Suppressor macrophage treated with lipopolysaccharide for 4 hours (primary cell): ENCODE data around the gene CACNA2D1.
"Not testable (repeated sequence)": the region's sequence is repeated elsewhere in the genome, so short reads cannot be mapped to it uniquely, and the experiment has no call there.

Experiments
- DNase-seq: peaks from one replicate; pipeline ENCODE4 v3.0.0-alpha.2; 2020

CACNA2D1 gene

DNA sequence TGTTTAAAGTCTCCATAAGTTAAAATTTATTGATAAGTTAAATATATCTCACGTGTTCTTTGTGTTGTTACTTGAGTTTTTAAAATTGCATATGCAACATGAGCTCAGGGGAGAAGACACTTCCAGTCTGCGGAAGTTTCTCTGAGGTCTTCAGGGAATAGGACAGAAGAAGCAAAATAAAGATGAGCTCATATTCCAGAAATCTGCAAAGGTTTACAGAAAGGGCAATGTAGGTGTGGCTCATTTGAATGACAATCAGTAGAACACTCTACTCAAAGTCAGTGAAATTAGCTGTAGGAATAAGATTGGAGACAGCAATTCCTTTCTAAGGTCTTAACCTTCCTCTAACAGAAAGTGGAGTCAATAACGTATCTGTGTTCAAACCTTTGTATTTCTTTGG lies 53.7 kb downstream of the CACNA2D1 start:
- no peak for DNase-seq

DNA sequence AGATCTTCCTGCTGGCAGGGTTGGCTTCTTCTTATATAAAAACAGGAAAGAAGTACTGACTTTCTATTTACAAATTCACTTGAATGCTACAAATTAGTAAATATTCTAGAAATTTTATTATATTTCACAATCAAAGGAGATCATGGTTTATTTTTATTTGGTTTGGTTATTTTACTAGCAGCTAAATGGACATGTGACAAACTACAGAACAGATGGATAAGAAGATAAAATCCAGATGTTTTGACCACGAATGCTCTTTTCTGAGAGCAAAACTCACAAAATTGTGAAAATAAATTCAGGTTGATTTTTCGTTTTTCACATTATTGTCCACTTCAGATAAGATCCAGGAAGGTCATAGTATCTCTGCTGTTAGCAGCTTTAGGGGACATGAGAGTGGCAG lies 55.4 kb downstream of the CACNA2D1 start:
- DNase-seq = no peak

- DNase-seq = not testable (repeated sequence)
These were observed 57.0 kb downstream of the CACNA2D1 start for GRCh38 chr7:82386571-82386970.

DNA sequence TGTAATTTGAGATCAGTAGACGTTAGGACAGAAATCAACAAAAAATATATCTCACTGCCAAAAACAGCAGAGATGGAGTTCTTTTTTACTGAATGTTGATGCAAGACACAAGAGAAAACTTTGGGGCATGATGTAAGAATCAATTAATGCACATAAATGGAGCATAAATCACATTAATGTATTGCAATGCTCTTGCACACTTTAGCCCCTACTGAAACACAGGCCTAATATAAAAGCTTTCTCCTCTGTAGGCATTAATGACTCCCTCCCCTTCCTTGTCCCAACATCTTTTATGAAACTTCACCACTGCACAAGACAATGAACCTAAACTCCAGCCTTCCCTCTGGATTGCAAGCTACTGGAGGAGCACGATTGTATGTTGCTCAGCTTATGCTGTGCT lies 58.8 kb downstream of the CACNA2D1 start:
- DNase-seq = no peak

GRCh38 chr7:82384051-82384464 lies 59.5 kb downstream of the CACNA2D1 start:
- DNase-seq = no peak

DNA sequence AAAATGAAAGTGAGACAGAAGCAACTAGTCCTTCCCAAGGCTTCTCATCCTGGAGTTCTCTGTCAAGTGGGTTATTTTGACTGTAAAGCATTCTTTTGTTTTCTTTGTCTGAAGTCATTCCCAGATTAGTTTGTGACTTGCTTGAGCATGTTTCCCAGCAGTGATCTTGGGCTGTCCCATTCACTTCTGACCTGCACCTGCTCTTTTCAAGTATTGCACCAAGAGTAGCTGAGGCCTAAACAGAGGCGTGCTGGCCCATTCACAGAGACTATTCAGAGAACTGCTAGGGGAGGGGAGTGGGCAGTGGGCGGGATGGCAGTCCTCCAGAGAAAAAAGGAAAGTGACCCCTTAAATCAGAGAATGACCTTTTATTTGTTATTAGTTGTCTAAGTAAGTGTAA lies 61.3 kb downstream of the CACNA2D1 start:
- no peak for DNase-seq

DNA sequence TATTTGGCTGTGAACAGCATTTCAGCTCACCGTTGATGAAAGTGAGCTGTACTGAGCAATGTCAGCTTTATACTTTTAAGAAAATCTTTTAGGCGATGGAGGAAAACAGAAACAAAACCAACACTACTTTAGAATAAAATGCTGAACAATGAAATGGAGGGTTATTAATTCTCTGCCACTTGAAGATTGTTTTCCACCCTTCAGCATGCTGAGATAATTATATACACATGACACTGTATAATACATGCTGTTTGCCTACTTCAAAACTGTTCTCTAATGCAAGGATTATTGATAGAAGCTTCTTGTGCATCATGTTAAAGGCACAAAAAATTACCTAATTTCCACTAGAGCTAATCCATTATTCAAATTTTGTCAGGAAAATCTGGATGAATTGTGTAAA lies 66.8 kb downstream of the CACNA2D1 start:
- no peak for DNase-seq

GRCh38 chr7:82375713-82376112 lies 67.9 kb downstream of the CACNA2D1 start:
- no peak for DNase-seq

- no peak for DNase-seq
These were observed 68.4 kb downstream of the CACNA2D1 start for GRCh38 chr7:82375129-82375528.

DNA sequence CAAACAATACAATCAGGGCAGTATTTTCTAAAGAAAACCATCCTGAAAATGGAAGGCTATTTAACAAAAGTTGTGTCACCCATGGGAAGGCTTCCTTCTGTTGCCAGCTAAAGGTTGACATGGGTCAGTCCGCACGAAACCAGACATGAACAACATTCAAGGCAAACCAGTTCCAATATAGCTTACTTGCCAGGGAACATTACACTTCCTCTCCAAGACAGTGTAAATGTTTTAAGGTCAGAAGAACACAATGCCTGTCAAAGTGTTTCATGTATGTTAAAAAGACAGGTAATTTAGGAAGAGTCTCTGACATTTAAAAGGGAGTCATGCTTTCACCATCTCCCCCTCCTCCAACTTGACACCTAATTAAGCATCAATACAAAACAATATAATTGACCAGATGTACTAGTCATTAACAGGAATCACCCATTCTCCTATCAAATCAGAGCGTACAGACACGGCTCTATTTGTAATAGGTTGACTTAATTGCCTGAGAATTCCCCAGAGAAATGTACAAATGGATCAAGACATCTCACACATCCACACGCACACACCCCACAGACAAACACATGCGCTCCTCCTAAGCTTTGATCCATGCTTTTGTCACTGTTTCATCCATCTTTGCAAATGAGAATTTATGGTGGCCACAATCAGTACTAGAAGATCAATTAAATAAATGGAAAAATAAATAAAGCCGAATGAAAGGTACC lies 69.5 kb downstream of the CACNA2D1 start:
- no peak for DNase-seq

- DNase-seq = no peak
These were observed 78.9 kb downstream of the CACNA2D1 start for GRCh38 chr7:82364671-82365070.

GRCh38 chr7:82364048-82364447 lies 79.5 kb downstream of the CACNA2D1 start:
- no peak for DNase-seq

DNA sequence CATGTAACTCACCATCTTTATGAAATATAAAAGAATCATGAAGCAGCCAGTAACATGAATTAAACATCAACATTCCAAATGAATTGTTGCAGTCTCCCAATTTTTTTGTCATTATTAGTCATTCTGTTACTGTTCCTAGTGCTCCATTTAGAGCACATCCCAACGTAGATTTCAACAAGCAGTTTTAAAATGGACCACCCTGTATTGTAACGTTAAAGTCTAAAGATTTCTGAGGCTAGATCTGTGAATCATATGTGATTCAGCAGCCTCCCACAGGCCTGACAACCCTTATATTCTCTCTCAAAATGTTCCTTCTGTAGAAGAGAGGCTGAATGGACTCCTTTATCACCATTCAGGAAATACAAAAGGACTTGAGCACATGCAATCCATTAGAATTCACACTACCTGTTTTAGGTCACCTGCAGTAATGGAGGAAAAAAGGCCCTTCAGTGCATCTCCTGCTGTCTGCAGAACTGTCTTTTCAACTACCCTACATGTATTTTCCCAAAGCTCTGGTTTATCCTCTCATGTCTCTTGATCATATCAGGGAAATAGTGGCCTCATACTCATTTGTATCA lies 81.4 kb downstream of the CACNA2D1 start:
- DNase-seq = no peak

- no peak for DNase-seq
These were observed 82.8 kb downstream of the CACNA2D1 start for GRCh38 chr7:82360591-82361368.

GRCh38 chr7:82359426-82359825 lies 84.2 kb downstream of the CACNA2D1 start:
- no peak for DNase-seq

GRCh38 chr7:82358923-82359322 lies 84.7 kb downstream of the CACNA2D1 start:
- no peak for DNase-seq

DNA sequence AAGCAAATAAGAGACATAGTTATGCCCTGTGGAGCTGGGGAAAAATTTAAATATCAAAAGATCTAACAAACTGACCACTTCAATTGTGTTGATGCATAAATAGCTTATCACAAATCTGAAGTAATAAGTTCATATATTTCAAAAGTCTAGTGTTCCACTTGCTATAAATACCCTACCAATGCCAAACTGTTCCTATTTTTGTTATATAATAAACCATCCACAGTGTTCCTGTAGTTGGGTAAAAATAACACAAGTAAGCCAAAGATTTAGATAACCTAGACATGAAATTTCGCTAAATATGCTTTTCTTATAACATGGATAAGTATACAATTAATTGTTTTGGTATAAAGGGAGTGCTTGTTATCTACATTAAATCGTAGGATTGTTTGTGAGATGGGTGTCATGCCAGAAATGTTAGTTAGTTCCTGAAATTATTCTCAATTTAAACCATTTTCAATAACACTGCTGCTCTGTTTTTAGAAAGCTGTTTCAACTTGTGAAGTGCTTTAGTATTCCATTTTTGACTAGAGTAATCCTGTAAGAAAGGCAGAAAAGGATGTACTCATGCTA lies 85.5 kb downstream of the CACNA2D1 start:
- DNase-seq = no peak

DNA sequence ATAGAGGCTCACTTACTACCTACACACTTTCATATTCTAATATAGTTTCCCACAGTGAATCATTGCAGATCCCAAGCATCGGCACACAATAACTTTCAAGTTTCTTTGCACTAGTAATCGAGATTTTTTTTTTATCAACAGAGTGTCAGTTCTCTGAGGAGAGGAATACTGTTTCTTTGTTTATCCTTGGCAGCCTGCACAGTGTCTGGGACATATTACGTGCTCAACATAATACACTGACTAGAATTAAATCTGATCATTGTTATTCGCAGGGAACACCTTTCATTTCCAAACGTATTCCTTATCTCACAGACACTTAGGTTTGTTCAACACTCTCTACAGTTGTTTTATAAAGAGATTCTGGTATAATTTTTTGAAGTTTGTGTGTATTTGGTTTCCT lies 95.3 kb downstream of the CACNA2D1 start:
- no peak for DNase-seq

GRCh38 chr7:82347808-82348207 lies 95.8 kb downstream of the CACNA2D1 start:
- no peak for DNase-seq

DNA sequence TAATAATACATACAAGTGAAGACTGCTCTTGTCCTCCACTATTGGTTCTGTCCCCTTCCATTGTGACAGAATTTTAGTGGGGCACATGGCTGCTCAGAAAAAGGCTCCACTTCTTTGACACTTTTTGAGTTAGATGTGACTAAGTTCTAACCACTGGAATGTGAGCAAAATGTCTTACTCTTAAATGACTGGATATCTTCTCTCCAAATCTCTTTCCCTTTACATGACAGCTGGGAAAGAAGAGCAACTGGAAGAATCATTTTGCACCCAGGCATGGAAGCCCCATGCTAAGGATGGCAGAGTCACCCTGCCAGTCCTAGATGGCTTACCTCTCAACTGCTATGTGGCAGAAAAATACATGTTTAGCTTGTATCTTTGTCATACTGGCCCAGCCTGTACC lies 97.7 kb downstream of the CACNA2D1 start:
- DNase-seq = no peak

DNA sequence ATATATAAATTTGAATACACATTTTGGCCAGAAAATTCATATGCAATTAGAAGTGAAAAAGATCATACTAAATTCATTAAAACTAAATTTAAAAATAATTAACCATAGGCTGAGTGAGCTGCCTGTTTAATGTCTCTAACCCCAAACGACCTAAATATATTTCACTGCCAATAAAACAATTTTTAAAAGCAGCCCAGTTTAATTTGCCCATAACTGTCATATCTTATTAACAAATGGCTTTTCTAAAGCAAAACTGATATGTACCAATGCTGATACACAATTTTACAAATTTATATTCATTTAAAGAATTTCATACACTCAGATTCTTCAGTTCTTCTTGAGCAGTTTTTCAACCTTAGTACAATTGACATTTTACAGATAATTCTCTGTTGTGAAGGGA lies 99.9 kb downstream of the CACNA2D1 start:
- DNase-seq = no peak

GRCh38 chr7:82339958-82340357 lies 103.6 kb downstream of the CACNA2D1 start:
- no peak for DNase-seq

DNA sequence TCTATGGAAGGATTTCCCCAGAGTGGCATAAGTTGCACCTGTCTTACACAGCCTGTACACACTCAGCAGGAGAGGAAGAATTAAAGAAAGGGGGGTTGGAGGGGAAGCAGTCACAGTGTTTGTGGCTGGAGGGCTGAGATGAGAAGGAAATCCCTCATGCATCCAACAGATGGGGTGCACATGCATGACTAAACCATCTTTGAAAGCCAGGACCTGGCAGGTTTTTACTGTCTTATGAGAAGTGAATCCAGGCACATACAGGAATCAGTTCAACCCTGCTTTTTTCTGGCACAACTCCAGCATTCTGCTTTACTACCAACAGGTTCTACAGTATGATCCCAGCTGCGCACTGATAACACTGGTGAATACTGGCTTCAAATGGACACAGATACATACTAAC lies 107.7 kb downstream of the CACNA2D1 start:
- DNase-seq = no peak

DNA sequence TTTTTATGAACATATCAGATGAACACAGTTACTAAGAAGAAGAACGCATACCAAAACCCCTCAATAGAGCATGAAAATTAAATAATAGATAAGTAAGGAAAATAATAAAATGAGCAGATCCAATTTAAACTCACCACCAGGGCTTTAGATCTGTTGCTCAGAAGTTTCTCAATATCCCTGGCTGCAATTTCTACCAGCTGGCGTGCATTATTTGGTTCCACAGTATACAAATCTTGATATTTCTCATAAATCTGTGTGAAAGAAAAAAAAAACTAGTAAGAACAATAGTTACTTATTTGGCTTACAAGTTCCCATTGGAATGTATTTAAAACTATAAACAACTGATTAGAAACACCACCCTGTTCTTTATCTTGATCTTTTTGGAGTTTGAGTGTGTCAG lies 108.6 kb downstream of the CACNA2D1 start:
- no peak for DNase-seq
